ENCODE data around the gene ABHD17B.
A peak's percentile ranks its signal among the peaks of the same experiment; 100 is the strongest.
"Not testable (repeated sequence)": the region's sequence is repeated elsewhere in the genome, so short reads cannot be mapped to it uniquely, and the experiment has no call there.

ABHD17B gene

GRCh38 chr9:71920456-71921189, 9.6 kb upstream of the ABHD17B start:
- in situ Hi-C loops (cut with HindIII; ENCODE audit: low pct_ligation_motif_present, low pct_unique_long_range_greater_than_20kb, low sequenced_read_pairs): no loop called here
- no peak for DNase-seq

GRCh38 chr9:71918419-71918818, 7.4 kb upstream of the ABHD17B start:
- in situ Hi-C loops (cut with HindIII; ENCODE audit: low pct_ligation_motif_present, low pct_unique_long_range_greater_than_20kb, low sequenced_read_pairs): no loop called here
- no peak for DNase-seq

- DNase-seq: no peak
- in situ Hi-C loops (cut with HindIII; ENCODE audit: low pct_ligation_motif_present, low pct_unique_long_range_greater_than_20kb, low sequenced_read_pairs): no loop called here
These were observed 6.0 kb upstream of the ABHD17B start for GRCh38 chr9:71916834-71917534.

GRCh38 chr9:71915495-71915894, 4.5 kb upstream of the ABHD17B start:
- DNase-seq: no peak
- in situ Hi-C loops (cut with HindIII; ENCODE audit: low pct_ligation_motif_present, low pct_unique_long_range_greater_than_20kb, low sequenced_read_pairs): no loop called here

- DNase-seq: peak; percentile 15
- in situ Hi-C loops (cut with HindIII; ENCODE audit: low pct_ligation_motif_present, low pct_unique_long_range_greater_than_20kb, low sequenced_read_pairs): no loop called here
These were observed 929 bp upstream of the ABHD17B start for GRCh38 chr9:71911908-71912335.

- in situ Hi-C loops (cut with HindIII; ENCODE audit: low pct_ligation_motif_present, low pct_unique_long_range_greater_than_20kb, low sequenced_read_pairs): no loop called here
- DNase-seq: no peak
These were observed 338 bp downstream of the ABHD17B start for GRCh38 chr9:71910650-71911060.

GRCh38 chr9:71909887-71910649, 925 bp downstream of the ABHD17B start:
- in situ Hi-C loops (cut with HindIII; ENCODE audit: low pct_ligation_motif_present, low pct_unique_long_range_greater_than_20kb, low sequenced_read_pairs): no loop called here
- DNase-seq: peak; percentile 42

GRCh38 chr9:71908825-71909224, 2.2 kb downstream of the ABHD17B start:
- no peak for DNase-seq
- in situ Hi-C loops (cut with HindIII; ENCODE audit: low pct_ligation_motif_present, low pct_unique_long_range_greater_than_20kb, low sequenced_read_pairs): no loop called here

- DNase-seq: no peak
- in situ Hi-C loops (cut with HindIII; ENCODE audit: low pct_ligation_motif_present, low pct_unique_long_range_greater_than_20kb, low sequenced_read_pairs): no loop called here
These were observed 6.9 kb downstream of the ABHD17B start for GRCh38 chr9:71904076-71904475.

- in situ Hi-C loops (cut with HindIII; ENCODE audit: low pct_ligation_motif_present, low pct_unique_long_range_greater_than_20kb, low sequenced_read_pairs): no loop called here
- no peak for DNase-seq
These were observed 9.0 kb downstream of the ABHD17B start for GRCh38 chr9:71901695-71902597.

GRCh38 chr9:71898756-71899155, 12.2 kb downstream of the ABHD17B start:
- DNase-seq; in situ Hi-C loops (cut with HindIII; ENCODE audit: low pct_ligation_motif_present, low pct_unique_long_range_greater_than_20kb, low sequenced_read_pairs): not testable (repeated sequence)

- in situ Hi-C loops (cut with HindIII; ENCODE audit: low pct_ligation_motif_present, low pct_unique_long_range_greater_than_20kb, low sequenced_read_pairs): no loop called here
- no peak for DNase-seq
These were observed 13.4 kb downstream of the ABHD17B start for GRCh38 chr9:71897577-71897976.

- no peak for DNase-seq
- in situ Hi-C loops (cut with HindIII; ENCODE audit: low pct_ligation_motif_present, low pct_unique_long_range_greater_than_20kb, low sequenced_read_pairs): no loop called here
These were observed 14.2 kb downstream of the ABHD17B start for GRCh38 chr9:71896761-71897160.

- in situ Hi-C loops (cut with HindIII; ENCODE audit: low pct_ligation_motif_present, low pct_unique_long_range_greater_than_20kb, low sequenced_read_pairs): no loop called here
- DNase-seq: no peak
These were observed 15.0 kb downstream of the ABHD17B start for GRCh38 chr9:71895955-71896354.

- in situ Hi-C loops (cut with HindIII; ENCODE audit: low pct_ligation_motif_present, low pct_unique_long_range_greater_than_20kb, low sequenced_read_pairs): no loop called here
These were observed 15.9 kb downstream of the ABHD17B start for GRCh38 chr9:71895117-71895516.

GRCh38 chr9:71891557-71892189, 19.3 kb downstream of the ABHD17B start:
- DNase-seq: no peak

More at GRCh38 chr9:71895117-71895516, 15.9 kb downstream of the ABHD17B start:
- no peak for DNase-seq

GRCh38 chr9:71890042-71890679, 20.8 kb downstream of the ABHD17B start:
- DNase-seq: no peak
- in situ Hi-C loops (cut with HindIII; ENCODE audit: low pct_ligation_motif_present, low pct_unique_long_range_greater_than_20kb, low sequenced_read_pairs): no loop called here

More at GRCh38 chr9:71891557-71892189, 19.3 kb downstream of the ABHD17B start:
- in situ Hi-C loops (cut with HindIII; ENCODE audit: low pct_ligation_motif_present, low pct_unique_long_range_greater_than_20kb, low sequenced_read_pairs): no loop called here

Measured in ACHN (cell line).